Left ventricle myocardium inferior (tissue), 1 donor: ENCODE data around the gene ACAP1. TPM values are rescaled to one million over a fixed set of nuclear protein-coding genes. Genes with fewer than 3 reads are reported as not detected.

Experiments used
- DNase-seq: peaks from one replicate; pipeline ENCODE4 v3.0.0-alpha.2; 2020
- H3K27ac ChIP-seq: fragments of 200-600 bp; replicated peaks from 2 replicates; pipeline ENCODE4 v1.8.0; 2021
- H3K27me3 ChIP-seq: fragments of 200-600 bp; 2 replicates; pipeline ENCODE4 v1.8.0; 2021; ENCODE audit warnings: low read depth
- H3K36me3 ChIP-seq: fragments of 200-600 bp; 2 replicates; pipeline ENCODE4 v1.8.0; 2021
- H3K4me1 ChIP-seq: fragments of 200-600 bp; 2 replicates; pipeline ENCODE4 v1.8.0; 2021
- H3K4me3 ChIP-seq: fragments of 200-600 bp; 2 replicates; pipeline ENCODE4 v1.8.0; 2021; ENCODE audit warnings: mild to moderate bottlenecking, moderate library complexity
- H3K9me3 ChIP-seq: fragments of 200-600 bp; replicated peaks from 2 replicates; pipeline ENCODE4 v1.8.0; 2021
- intact Hi-C: fragments of 100-400 bp; cut with micrococcal nuclease; formaldehyde crosslinking; loops from one replicate; pipeline ENCODE4 v1.11.0; 2022
- total RNA-seq: library from RNA; stranded (reverse); fragmentation: NEBNext Ultra II Directional; extraction: Animal tissue kit (Norgen Biotek cat#: 25700); gene quantifications from one replicate; pipeline ENCODE4 v1.2.1, GENCODE V29; 2021
- TF ChIP-seq, protein P1 (sequence below): fragments of 200-600 bp; IDR thresholded peaks from 2 replicates; pipeline ENCODE4 v1.8.0; 2021; ENCODE audit warnings: antibody characterized with exemption, mild to moderate bottlenecking, borderline replicate concordance
- donor health status: DM: no; HTN: yes; CAD: no; lungs with severe emphysema.

The ACAP1 gene
- total RNA-seq, 1 donor from 2014 or later, result 13.4 TPM

DNA sequence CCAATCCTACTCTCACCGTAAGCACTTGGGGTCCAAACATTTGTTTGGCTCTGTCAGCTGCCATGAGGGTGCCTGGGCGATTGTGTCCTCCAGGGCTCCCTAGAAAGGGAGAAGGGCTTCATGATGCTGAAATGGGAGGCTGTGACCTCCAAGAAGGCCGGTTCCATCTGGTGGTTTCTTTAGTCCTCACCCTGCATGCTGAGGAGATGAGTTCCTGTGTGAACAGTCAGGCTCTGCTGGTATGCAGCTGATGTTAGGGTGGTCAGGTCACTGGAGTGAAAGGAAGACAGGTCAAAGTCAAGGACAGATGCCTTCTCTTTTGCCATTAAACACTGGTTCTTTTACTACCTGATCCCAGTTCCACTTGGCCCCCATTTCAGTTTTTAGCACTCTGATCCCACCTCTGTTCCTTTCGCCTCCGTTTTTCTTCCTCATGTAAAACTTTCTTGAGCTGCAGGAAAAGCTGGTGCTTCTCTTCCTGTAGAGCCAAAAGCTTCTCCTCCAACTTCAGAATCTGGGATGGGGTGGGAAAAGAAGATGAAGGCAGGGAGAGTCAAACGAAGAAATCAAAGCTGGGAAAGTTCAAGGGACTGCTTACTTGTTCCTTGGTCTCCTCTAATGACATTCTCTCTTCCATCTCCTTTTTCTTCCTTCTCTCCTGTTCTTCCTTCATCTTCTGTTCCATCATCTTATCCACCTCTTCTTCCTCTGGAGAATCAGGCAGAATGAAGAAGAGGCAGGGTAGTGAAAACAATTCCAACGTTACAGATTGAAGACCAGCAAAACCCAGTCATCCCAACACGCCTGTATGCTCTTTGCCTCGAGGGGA is 22.2 kb upstream of the ACAP1 start:
- intact Hi-C loops, result no loop called here
- peaks cover 69% of the 10 kb centered on the region for H3K4me1 ChIP-seq
- H3K27ac ChIP-seq, result peak overlapping the region; percentile 97
- peak overlapping the region; percentile 84 for H3K4me3 ChIP-seq
- no peaks in the 10 kb centered on the region for H3K9me3 ChIP-seq
- H3K27me3 ChIP-seq, result no peaks in the 10 kb centered on the region
- peaks cover 83% of the 10 kb centered on the region for H3K36me3 ChIP-seq
- no peak for DNase-seq
- TF ChIP-seq, protein P1, sequence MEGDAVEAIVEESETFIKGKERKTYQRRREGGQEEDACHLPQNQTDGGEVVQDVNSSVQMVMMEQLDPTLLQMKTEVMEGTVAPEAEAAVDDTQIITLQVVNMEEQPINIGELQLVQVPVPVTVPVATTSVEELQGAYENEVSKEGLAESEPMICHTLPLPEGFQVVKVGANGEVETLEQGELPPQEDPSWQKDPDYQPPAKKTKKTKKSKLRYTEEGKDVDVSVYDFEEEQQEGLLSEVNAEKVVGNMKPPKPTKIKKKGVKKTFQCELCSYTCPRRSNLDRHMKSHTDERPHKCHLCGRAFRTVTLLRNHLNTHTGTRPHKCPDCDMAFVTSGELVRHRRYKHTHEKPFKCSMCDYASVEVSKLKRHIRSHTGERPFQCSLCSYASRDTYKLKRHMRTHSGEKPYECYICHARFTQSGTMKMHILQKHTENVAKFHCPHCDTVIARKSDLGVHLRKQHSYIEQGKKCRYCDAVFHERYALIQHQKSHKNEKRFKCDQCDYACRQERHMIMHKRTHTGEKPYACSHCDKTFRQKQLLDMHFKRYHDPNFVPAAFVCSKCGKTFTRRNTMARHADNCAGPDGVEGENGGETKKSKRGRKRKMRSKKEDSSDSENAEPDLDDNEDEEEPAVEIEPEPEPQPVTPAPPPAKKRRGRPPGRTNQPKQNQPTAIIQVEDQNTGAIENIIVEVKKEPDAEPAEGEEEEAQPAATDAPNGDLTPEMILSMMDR, result no peak

DNA sequence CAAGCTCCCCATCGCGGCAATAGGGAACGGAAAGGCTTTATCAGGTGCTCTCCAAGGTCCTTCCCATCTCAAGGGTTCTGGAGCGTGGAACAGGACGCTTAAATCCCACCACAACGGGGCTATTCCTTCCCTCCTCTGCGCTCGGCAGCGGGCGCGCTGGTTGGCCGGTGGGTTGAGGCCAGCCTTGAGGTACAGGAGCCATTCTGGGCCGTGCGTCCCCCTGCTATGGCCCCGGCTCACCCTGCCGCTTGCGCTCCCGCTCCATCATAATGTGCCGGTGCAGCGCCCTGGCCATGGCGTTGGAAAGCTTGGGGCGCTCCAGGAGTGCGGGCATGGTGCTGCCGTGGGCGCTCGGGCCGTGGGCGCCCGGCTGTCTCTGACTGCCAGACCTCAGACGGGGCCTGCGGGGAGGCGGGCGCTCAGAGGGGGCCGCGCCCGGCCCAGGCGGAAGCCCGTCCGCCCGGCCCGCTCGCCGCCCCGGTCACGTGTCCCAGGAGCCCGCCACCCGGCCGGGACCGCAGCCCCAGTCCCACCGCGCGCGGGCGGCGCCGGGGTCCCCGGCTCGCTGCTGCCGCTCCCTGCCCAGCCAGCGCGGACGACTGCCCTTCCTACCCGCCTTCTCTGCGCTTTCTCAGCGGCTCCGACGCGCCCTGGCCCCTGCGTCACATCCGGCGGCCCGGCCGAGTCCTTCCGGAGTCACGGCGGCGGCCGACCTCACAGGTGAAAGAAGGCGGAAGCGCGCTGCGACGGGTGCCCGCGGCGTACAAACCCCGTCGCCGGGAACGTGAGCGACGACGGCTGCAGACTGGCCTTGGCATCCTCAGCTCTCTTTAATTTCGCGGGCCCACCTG is 21.4 kb upstream of the ACAP1 start, which contains the start of gene GPS2:
GPS2 (minus strand) TSS at position 642 of the 851 bp plus-strand sequence; CDS start at position 334, 308 bp downstream.
- Histone ChIP-seq H3K9me3 (no peaks in the 10 kb centered on the region), H3K4me1 (peaks cover 61% of the 10 kb centered on the region), H3K27me3 (no peaks in the 10 kb centered on the region), H3K27ac (peak within 1 kb of the TSS; percentile 97), H3K36me3 (peaks cover 83% of the 10 kb centered on the region), H3K4me3 (peak within 1 kb of the TSS; percentile 84)
- intact Hi-C loops, result no loop called here
- TF ChIP-seq, protein P1, result no peak
- peak; percentile 94 for DNase-seq

DNA sequence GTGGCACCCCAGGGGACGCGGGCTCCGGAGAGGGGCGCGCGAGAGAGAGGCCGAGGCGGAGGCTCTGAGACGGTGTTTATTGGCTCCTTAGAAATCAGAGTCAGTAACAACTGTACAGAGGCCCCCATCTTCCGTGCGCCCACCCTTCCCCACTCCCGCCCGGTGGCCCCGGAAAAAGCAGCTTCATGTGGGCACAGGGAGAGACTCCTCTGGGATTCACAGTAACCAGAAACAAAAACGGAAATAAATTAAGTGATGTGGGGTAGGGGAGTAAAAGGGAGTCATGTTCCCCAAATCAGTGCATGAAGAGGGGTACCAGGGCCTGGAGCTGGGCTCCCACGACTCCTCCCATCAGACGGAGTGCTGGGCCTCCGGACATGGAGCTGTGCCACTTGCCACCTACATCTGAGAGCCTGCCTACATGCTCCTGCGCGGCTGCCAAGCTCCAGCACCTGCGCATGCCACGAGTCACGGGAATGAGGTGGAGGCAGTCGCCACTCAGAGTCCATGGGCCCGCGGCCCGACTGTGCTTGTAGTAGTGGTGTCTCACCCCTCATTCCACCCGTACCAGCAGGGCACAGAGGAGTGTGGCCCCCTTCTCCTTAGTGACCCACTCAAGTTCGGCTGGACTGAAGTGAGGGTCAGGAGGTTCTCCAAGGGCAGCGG is 20.6 kb upstream of the ACAP1 start:
- Histone ChIP-seq H3K4me3 (peak overlapping the region; percentile 84), H3K27ac (peak overlapping the region; percentile 97), H3K27me3 (no peaks in the 10 kb centered on the region), H3K9me3 (no peaks in the 10 kb centered on the region), H3K4me1 (peaks cover 53% of the 10 kb centered on the region), H3K36me3 (peaks cover 83% of the 10 kb centered on the region)
- TF ChIP-seq, protein P1, result no peak
- DNase-seq, result no peak
- intact Hi-C loops, result no loop called here

DNA sequence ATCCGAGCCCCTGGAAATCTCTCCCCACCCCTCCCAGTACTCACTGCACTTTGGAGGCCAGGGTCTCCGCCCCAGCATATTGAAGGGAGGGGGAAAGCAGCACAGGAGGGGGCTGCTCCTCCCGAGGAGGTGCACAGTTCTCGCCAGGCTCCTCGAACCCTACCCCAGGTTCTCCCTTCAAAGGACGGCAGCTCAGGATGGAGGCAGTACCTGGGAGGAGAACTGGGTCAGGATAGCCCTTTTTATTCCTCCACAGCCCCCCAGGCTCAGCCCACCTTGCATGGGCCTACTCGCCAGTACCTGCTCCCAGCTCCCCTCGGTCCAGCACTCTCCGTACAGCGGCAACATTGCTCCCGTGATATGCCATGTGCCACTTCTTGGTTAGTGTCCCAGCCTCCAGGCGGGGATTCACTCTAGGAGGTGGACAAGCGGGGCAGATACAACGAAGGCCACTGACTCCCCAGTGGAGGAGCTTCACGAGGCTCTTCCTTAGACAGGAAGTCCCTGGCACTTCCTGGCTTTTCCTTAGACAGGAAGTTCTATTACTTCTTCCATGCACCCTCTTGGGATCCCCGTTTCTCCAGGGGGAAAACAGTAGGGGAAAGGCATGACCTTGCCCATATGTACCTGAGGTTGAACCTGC is 19.0 kb upstream of the ACAP1 start:
- Histone ChIP-seq H3K27ac (no peak overlapping the region), H3K9me3 (no peaks in the 10 kb centered on the region), H3K4me1 (peaks cover 40% of the 10 kb centered on the region), H3K27me3 (no peaks in the 10 kb centered on the region), H3K4me3 (no peak overlapping the region), H3K36me3 (peaks cover 83% of the 10 kb centered on the region)
- TF ChIP-seq, protein P1, result no peak
- intact Hi-C loops, result no loop called here
- DNase-seq, result no peak
